DMS79 treated with DMSO at 0.1 percent for 48 hours (cell line): ENCODE results near the gene IKZF1.

Experiments used
- DNase-seq: peaks from one replicate; lab custom pipeline; 2025; lab: John Stamatoyannopoulos, UW

Gene IKZF1

GRCh38 chr7:50283731-50284130 is 20.8 kb upstream of the IKZF1 start:
- no peak for DNase-seq

DNA sequence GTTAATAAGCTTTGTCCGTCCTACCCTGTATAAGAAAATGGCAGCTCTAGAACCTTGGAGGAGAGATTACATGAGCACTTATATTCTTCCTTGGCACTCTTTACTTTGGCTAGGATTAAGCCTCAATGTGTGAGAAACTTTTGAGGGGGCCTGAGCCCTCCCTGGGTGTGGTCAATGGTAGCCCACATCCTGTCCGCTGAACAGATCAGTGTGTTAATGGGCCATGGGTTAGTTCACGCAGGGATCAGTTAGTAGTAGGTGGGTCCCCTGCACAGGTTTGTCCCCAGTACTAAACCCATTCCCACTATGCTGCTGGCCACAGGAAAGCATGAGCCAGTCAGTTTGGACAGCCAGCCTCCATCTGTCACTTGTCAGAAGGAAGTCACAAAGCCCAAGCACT is 20.2 kb upstream of the IKZF1 start:
- DNase-seq: no peak

DNA sequence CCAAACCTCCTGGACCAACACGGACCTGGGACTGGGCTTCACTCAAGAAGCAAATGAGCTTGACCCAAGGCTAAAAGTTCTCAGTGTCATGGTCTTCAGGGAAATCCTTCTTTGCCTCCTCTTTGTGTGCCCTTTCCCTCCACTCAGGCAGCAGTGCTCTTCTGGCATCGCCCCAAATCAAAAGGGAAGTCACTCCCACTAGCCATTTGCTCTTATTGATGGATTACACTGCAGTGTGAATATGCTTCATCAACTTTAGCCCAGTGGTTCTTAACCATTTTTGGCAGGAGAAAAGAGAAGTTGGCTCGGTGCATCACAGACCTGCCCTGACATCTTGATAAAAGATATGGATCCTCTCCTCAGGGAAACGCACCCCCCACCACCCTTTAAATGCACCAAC is 19.2 kb upstream of the IKZF1 start:
- DNase-seq: no peak

DNA sequence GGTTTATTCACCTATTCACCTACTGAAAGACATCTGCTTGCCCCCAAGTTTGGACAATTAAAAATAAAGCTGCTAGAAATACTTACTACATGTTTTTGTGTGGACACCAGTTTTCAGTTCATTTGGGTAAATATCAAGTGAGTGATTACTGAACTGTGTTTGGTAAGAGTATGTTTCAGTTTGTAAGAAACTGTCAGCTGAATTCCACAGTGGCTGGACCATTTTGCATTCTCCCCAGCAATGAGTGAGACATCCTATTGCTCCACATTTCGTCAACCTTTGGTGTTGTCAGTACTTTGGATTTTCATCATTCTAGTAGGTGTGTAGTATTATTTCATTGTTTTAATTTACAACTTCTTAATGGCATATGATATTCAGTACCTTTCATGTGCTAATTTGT is 17.4 kb upstream of the IKZF1 start:
- DNase-seq: no peak

DNA sequence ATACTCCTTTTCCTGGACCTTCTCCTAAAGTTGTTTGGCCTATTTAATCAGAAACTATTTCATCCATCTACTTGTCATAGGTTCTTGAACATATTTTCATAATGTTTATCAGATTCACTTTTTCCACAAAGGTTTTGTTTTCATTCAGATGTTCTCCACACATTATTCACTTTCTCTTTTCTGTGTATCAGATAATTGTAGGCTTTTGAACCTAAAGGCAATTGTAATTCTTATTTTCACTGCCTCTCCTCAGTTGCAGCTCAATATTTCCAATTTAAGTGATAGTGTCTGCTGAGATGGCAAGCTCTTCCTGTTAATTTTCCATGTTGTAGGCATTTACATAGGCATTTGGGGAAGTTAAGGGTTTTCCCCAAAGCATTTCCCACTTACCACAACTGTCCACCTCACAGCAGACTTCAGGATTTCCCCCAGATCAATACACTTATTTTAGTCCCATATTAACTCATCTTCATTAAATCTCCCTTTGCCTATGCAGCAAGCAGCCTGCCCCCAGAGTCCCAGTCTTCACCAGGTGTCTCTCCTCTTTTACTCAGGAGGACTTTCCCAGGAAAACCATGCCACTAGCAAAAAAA is 12.3 kb upstream of the IKZF1 start:
- no peak for DNase-seq

- DNase-seq: no peak
Observed at GRCh38 chr7:50292763-50293162, 11.8 kb upstream of the IKZF1 start.

GRCh38 chr7:50293509-50294179 is 10.9 kb upstream of the IKZF1 start:
- DNase-seq: no peak

DNA sequence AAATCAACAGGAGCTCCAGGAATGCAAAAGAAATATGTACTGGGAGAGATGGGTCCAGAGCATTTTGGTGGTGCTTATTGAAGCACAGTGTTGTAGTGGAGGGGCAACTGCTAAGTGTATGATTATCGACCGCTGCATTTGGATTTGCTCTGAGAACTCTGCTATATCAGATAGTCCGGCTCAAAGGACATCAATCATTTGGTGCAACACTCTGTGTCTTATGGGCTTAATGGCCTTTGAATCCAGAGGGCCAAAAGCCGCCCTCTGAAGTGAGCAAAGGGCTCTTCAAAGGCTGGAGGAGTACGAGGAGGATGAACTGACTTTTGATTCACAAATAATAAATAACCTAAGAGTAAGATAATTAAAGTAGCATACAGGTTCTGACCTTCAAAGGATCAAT is 9.4 kb upstream of the IKZF1 start:
- DNase-seq: no peak

DNA sequence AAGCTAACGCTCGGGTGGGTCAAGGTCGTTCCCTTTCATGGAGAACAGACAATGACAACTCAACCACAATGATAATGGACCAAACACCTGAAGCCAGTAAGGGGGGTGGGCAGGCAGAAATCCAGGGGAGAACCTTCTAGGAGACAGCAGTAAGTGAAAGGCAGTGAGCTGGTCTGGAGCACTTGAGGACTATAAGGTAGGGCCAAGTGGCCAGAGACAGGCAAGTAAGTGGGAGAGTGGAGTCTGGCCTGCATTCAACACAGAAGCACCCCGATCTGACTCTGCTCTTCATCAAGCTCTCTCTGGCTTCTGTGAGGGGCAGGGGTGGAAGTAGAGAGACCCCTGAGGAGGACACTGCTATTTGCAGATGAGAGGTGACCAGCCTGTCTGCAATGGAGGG is 7.7 kb upstream of the IKZF1 start:
- DNase-seq: no peak

DNA sequence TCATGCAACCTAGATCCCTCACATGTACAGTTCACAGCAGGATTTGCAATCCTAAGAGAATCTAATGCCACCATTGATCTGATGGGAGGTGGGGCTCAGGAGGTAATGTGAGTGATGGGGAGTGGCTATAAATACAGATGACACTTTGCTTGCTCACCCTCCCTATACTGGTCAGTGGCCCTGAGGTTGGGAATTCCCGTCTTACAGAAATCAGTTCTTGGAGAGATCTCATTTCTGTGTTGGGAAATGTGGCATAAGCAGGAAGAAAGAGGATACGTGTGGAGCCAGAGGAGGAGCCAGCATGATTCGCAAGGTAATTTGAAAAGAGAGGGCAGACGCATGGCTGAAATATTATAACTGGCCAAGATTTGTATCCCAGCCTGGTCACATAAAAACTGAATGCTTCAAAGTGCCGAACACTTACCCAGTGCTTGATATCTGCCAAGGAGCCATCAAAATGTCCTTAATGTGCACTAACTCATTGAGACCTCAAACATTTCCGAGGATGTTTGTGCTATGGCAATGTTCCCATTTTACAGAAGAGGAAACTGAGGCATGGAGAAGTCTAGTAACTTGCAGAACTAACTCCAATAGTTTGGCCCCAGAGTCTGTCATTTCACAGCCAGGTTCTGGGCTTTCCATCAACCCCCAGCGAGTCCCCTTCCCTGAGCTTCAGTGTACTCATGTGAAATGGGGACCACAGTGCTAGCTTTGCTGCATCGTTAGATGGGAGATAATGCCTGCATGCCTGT is 5.5 kb upstream of the IKZF1 start:
- no peak for DNase-seq

DNA sequence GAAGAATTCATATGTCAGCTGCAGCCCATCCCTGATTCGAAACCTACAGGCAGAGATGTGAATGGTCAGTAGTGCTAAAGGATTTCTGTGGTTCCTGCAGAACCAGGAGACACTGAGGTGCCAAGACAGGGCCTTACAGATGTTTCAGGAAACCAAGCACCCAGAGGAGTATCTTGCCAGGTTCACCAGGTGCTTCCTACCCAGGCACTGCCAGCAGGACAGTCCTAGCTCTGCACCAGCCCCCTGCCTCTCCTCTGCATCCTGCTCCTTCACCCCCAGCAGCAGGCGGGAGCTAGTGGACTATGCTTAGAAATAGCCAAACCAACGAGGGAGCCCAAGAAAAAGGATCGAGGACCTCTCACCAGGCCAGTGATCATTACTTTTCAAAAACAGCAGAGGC is 4.2 kb upstream of the IKZF1 start:
- no peak for DNase-seq

GRCh38 chr7:50302486-50303334 is 1.8 kb upstream of the IKZF1 start:
- no peak for DNase-seq

DNA sequence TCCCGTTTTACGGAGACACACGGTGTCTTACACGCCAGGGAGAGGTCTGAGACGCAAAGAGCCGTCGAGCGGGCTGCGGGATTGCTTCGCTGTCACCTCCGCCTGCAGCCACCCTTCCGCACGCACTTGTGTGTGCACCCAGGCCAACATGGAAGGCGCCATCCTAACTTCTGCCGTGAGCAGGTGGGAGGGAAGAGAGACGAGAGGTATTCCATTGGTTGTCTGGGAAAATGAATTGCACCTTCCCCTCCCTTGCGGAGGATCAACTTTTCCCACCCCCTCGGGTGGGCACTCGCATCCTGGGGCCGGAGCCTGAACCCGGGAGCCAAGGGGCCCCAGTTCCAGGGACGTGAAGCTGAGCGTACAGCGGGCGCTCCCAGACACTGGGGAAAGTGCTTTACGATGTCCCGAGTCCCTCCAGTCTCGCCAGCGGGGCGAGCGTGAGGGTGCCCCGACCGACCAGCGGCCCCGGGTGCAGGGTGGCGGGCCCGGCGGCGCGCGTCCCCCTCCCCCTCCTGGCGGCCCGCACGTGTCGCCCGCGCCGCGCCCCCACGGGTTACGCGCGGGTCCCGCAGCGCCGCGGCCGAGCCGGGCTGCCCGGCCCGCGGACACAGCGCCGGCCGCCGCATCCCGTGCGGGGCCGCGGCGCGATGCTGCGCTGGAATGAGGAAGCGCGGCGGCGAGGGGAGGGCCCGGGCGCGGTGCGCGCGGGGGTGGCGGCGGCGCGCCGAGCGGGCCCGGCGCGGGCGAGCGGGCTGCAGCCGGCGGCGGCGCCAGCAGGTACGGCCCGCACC is 984 bp upstream of the IKZF1 start:
- no peak for DNase-seq

GRCh38 chr7:50304911-50305582 is 531 bp downstream of the IKZF1 start:
- peak; percentile 41 for DNase-seq

DNA sequence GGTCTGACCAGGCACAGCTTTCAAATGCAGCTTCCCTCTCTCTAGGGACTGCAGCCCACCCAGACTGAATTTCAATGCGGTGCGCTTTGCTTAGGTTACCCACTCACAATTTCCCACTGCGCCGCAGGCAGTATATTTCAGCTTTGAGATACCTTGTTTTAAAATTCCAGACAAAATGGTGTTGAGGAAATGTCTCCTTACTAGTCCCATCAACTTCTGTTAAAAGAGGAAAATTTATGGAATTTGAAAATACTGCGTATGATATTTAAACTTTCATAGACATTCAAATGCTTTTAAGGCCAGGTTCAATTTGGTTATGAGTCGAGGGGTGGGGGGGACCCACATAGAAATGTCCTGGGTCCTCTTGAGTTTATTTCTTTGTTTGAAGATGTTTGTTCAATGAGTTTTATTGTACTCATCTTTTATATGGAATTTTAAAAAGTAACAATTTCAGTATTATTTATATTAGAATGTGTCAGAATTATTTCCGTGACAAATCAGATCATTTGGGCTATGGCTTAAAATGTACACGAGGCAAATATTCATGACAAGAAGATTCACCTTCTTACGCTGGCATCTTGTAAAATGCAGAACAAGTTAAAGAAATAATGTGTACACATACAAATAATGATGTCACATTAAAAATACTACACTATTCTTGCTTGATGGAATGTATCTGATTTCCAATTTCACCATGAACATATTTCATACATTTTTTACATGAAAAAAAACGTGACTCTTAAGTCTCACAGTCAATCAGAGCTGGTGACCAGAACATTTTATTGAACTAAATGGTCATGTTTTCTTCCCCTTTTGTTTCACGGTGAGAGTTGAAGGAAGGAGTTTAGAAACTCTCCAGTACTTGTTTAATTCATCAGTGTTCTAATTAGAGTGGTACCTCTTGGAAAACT is 1.3 kb downstream of the IKZF1 start:
- no peak for DNase-seq

- no peak for DNase-seq
Observed at GRCh38 chr7:50306494-50307367, 2.2 kb downstream of the IKZF1 start.

DNA sequence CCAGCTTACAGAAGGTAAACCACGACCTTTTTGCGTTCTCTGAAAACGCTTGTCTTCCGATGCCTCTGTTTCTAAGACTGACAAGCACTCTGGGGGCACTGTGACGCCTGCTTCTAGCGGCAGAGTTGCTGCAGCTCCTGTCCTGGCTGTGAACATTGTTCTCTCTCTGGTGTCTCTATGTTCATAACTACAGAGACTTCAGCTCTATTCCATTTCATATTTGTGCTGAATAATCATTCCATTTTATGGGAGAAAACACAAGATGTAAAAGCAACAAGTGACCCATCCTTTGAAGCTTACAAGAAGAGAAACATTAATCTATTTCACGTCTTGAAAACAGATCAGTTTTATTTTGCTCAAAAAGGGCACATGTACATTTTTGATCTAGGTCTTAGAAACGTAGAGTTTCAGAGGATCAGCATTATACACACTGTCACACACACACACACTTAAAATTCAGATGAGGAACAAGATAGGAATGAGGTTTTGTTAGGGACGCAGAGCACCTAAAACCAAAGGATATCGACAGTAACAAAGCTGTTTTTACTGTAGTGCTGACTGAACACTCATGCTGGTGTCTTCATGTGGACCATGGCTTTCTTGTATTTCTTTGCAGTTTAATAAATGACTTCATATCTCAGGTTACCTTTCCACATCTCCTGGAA is 3.0 kb downstream of the IKZF1 start:
- DNase-seq: no peak

- DNase-seq: no peak
Observed at GRCh38 chr7:50308203-50308531, 3.7 kb downstream of the IKZF1 start.
